Stromal cell of bone marrow (primary cell): Measurements from ENCODE around the gene ZSCAN5A.
A peak's percentile ranks its signal among the peaks of the same experiment; 100 is the strongest.
"Not testable (repeated sequence)": the region's sequence is repeated elsewhere in the genome, so short reads cannot be mapped to it uniquely, and the experiment has no call there.

Experiments
- DNase-seq: peaks from one replicate; pipeline ENCODE4 v3.0.0-alpha.2; 2012; ENCODE audit warnings: low read depth

Gene ZSCAN5A

GRCh38 chr19:56314381-56315076 lies at the start of gene ZSCAN5A:
Gene ZSCAN5A (minus strand): TSS chr19:56314839. CDS start chr19:56225046, 89,793 bp downstream.
- peak; percentile 87 for DNase-seq

- no peak for DNase-seq
These were observed 46.2 kb upstream of the ZSCAN5A start for GRCh38 chr19:56360841-56361240.

- no peak for DNase-seq
These were observed 42.3 kb upstream of the ZSCAN5A start for GRCh38 chr19:56356944-56357343.

GRCh38 chr19:56355517-56355916 lies 40.9 kb upstream of the ZSCAN5A start:
- no peak for DNase-seq

- DNase-seq = no peak
These were observed 36.6 kb upstream of the ZSCAN5A start for GRCh38 chr19:56351208-56351607.

GRCh38 chr19:56350416-56351045 lies 35.9 kb upstream of the ZSCAN5A start:
- DNase-seq = peak; percentile 30

- DNase-seq = no peak
These were observed 33.7 kb upstream of the ZSCAN5A start for GRCh38 chr19:56348289-56348877.

- DNase-seq = no peak
These were observed 32.6 kb upstream of the ZSCAN5A start for GRCh38 chr19:56347163-56347778.

GRCh38 chr19:56341948-56342347 lies 27.3 kb upstream of the ZSCAN5A start:
- DNase-seq = no peak

GRCh38 chr19:56339031-56339430 lies 24.4 kb upstream of the ZSCAN5A start:
- DNase-seq = not testable (repeated sequence)

GRCh38 chr19:56337077-56337476 lies 22.4 kb upstream of the ZSCAN5A start:
- DNase-seq = not testable (repeated sequence)

- not testable (repeated sequence) for DNase-seq
These were observed 20.7 kb upstream of the ZSCAN5A start for GRCh38 chr19:56335371-56335770.

GRCh38 chr19:56333506-56333905 lies 18.9 kb upstream of the ZSCAN5A start:
- no peak for DNase-seq

- DNase-seq = no peak
These were observed 18.1 kb upstream of the ZSCAN5A start for GRCh38 chr19:56332695-56333094.

- DNase-seq = no peak
These were observed 9.8 kb upstream of the ZSCAN5A start for GRCh38 chr19:56324436-56324835.

- DNase-seq = no peak
These were observed 7.4 kb upstream of the ZSCAN5A start for GRCh38 chr19:56321989-56322440.

GRCh38 chr19:56321254-56321988 lies 6.8 kb upstream of the ZSCAN5A start:
- no peak for DNase-seq

GRCh38 chr19:56319991-56320390 lies 5.4 kb upstream of the ZSCAN5A start:
- no peak for DNase-seq

- DNase-seq = no peak
These were observed 3.1 kb upstream of the ZSCAN5A start for GRCh38 chr19:56317749-56318148.

GRCh38 chr19:56316728-56317127 lies 2.1 kb upstream of the ZSCAN5A start:
- DNase-seq = no peak

GRCh38 chr19:56315077-56315828 lies 614 bp upstream of the ZSCAN5A start:
- peak; percentile 98 for DNase-seq
